NOMO-1 treated with dmso at 0.1 percent for 144 hours (cell line): ENCODE results near the gene LASP1NB.
"Not testable (repeated sequence)": the region's sequence is repeated elsewhere in the genome, so short reads cannot be mapped to it uniquely, and the experiment has no call there.

Experiments used
- DNase-seq: peaks from one replicate; lab custom pipeline; 2025; ENCODE audit not compliant: unreplicated experiment; lab: John Stamatoyannopoulos, UW

The LASP1NB gene

GRCh38 chr17:38916771-38917170 is 8.6 kb upstream of the LASP1NB start:
- DNase-seq = no peak

- DNase-seq = no peak
Measured at GRCh38 chr17:38917259-38917658, 8.2 kb upstream of the LASP1NB start.

GRCh38 chr17:38918129-38918913 is 7.1 kb upstream of the LASP1NB start:
- no peak for DNase-seq

GRCh38 chr17:38918916-38919315 is 6.5 kb upstream of the LASP1NB start:
- DNase-seq = no peak

- no peak for DNase-seq
Measured at GRCh38 chr17:38919316-38920078, 5.9 kb upstream of the LASP1NB start.

GRCh38 chr17:38920374-38921291 is 4.8 kb upstream of the LASP1NB start:
- no peak for DNase-seq

- DNase-seq = no peak
Measured at GRCh38 chr17:38921756-38922411, 3.5 kb upstream of the LASP1NB start.

GRCh38 chr17:38922538-38923297 is 2.7 kb upstream of the LASP1NB start:
- no peak for DNase-seq

GRCh38 chr17:38926293-38927070 is 1.1 kb downstream of the LASP1NB start:
- DNase-seq = peak; percentile 83

- DNase-seq = not testable (repeated sequence)
Measured at GRCh38 chr17:38930782-38931181, 5.4 kb downstream of the LASP1NB start.

- not testable (repeated sequence) for DNase-seq
Measured at GRCh38 chr17:38933962-38934361, 8.5 kb downstream of the LASP1NB start.

- DNase-seq = no peak
Measured at GRCh38 chr17:38939987-38940386, 14.6 kb downstream of the LASP1NB start.

GRCh38 chr17:38940404-38940803 is 15.0 kb downstream of the LASP1NB start:
- no peak for DNase-seq

GRCh38 chr17:38942696-38943334 is 17.4 kb downstream of the LASP1NB start:
- no peak for DNase-seq

GRCh38 chr17:38943607-38944006 is 18.2 kb downstream of the LASP1NB start:
- no peak for DNase-seq

GRCh38 chr17:38947189-38947588 is 21.8 kb downstream of the LASP1NB start:
- no peak for DNase-seq

- DNase-seq = not testable (repeated sequence)
Measured at GRCh38 chr17:38953800-38954199, 28.4 kb downstream of the LASP1NB start.

- DNase-seq = no peak
Measured at GRCh38 chr17:38958326-38958725, 32.9 kb downstream of the LASP1NB start.

- DNase-seq = no peak
Measured at GRCh38 chr17:38958756-38959155, 33.3 kb downstream of the LASP1NB start.
